ENCODE measurements around the gene HOXB13. TPM values are rescaled to one million over a fixed set of nuclear protein-coding genes. Genes with fewer than 3 reads are reported as not detected.

HOXB13 gene
- total and polyA plus RNA-seq, 2 of the 13 experiments (the other 11 are each of a cell fraction or from before 2014, with no cell fraction given): not detected

GRCh38 chr17:48734333-48735061, 5.9 kb upstream of the HOXB13 start:
- no peak for ATAC-seq
- POLR2A ChIA-PET: no interaction called here

More at GRCh38 chr17:48734333-48735061, 5.9 kb upstream of the HOXB13 start:
- peaks cover 16% of the 10 kb centered on the region for H3K4me1 ChIP-seq (ENCODE audit: insufficient read depth, low read length)
- peaks cover 15 to 92% of the 10 kb centered on the region in 2 experiments for H3K27me3 ChIP-seq (ENCODE audit: control insufficient read depth in 1 of 2, insufficient read depth in 2 of 2, low read length in 2 of 2)
- H3K9me3 ChIP-seq (ENCODE audit: low read length): no peaks in the 10 kb centered on the region
- H2AFZ ChIP-seq (ENCODE audit: low read length): no peak overlapping the region
- CTCF ChIA-PET (ENCODE audit: low intra/inter-chr PET ratio, low total read pairs): no interaction called here
- BruUV-seq (replicated peaks): no TSS peak
- DNase-seq (ENCODE audit: low spot score) (no peak), FAIRE-seq (no peak)
- no peak overlapping the region for H3K27ac ChIP-seq (ENCODE audit: extremely low read length, insufficient read depth, low read length)
- no peak overlapping the region for H3K9ac ChIP-seq (ENCODE audit: insufficient read depth, low read depth, low read length)
- H3K36me3 ChIP-seq (replicated peaks in 1 of 2; ENCODE audit: control insufficient read depth in 1 of 2, insufficient read depth in 2 of 2, low read length in 2 of 2): no peaks in the 10 kb centered on the region
- H4K20me1 ChIP-seq (ENCODE audit: insufficient read depth, low read length): peaks cover 4% of the 10 kb centered on the region; the same call in 1 of the 2 replicates
- no peak overlapping the region for H3K4me2 ChIP-seq (ENCODE audit: low read depth, low read length)
- H3K4me3 ChIP-seq (replicated peaks in 1 of 3; ENCODE audit: insufficient read depth in 1 of 3, low read depth in 2 of 3, low read length in 3 of 3): no peak overlapping the region
- in situ Hi-C loops (cut with HindIII; ENCODE audit: extremely low pct_ligation_motif_present, low pct_unique_long_range_greater_than_20kb): no loop called here
- H3K79me2 ChIP-seq (ENCODE audit: insufficient read depth, low read length): no peaks in the 10 kb centered on the region
- intact Hi-C loops (cut with micrococcal nuclease; ENCODE audit: unreplicated experiment): no loop called here
- TF ChIP-seq RXRB (CRISPR knock-in tag; IDR thresholded peaks at IDR 0.05; ENCODE audit: borderline replicate concordance) (no peak), MEIS2 (CRISPR knock-in tag; IDR thresholded peaks at IDR 0.05) (no peak), SUZ12 (IDR thresholded peaks at IDR 0.05; ENCODE audit: low read depth, low read length) (no peak), SRY (CRISPR knock-in tag; IDR thresholded peaks at IDR 0.05) (no peak), SMARCE1 (IDR thresholded peaks at IDR 0.05; ENCODE audit: borderline replicate concordance) (no peak), KAT7 (CRISPR knock-in tag; IDR thresholded peaks at IDR 0.05; ENCODE audit: borderline replicate concordance) (no peak), HNRNPUL1 (IDR thresholded peaks at IDR 0.05; ENCODE audit: low read depth, low read length) (no peak), ZNF225 (CRISPR knock-in tag; IDR thresholded peaks at IDR 0.05) (no peak), MIXL1 (CRISPR knock-in tag; IDR thresholded peaks at IDR 0.05) (no peak), NFIC (IDR thresholded peaks at IDR 0.05; ENCODE audit: low read length) (no peak), FOSL2 (CRISPR knock-in tag; IDR thresholded peaks at IDR 0.05) (no peak), ZNF660 (CRISPR knock-in tag; IDR thresholded peaks at IDR 0.05; ENCODE audit: borderline replicate concordance, low read depth) (no peak), ZNF563 (CRISPR knock-in tag; IDR thresholded peaks at IDR 0.05) (no peak)
- TF ChIP-seq, protein P1, sequence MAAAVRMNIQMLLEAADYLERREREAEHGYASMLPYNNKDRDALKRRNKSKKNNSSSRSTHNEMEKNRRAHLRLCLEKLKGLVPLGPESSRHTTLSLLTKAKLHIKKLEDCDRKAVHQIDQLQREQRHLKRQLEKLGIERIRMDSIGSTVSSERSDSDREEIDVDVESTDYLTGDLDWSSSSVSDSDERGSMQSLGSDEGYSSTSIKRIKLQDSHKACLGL (CRISPR knock-in tag; IDR thresholded peaks at IDR 0.05): no peak
- TF ChIP-seq, protein P2, sequence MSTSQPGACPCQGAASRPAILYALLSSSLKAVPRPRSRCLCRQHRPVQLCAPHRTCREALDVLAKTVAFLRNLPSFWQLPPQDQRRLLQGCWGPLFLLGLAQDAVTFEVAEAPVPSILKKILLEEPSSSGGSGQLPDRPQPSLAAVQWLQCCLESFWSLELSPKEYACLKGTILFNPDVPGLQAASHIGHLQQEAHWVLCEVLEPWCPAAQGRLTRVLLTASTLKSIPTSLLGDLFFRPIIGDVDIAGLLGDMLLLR (CRISPR knock-in tag; IDR thresholded peaks at IDR 0.05): no peak
- WGBS (ENCODE audit: low lambda C conversion rate): 44% methylated on average over 14 of the region's 14 CpGs

All from HepG2 (cell line).